Measurements from ENCODE around the gene NKAPL. TPM values are rescaled to one million over a fixed set of nuclear protein-coding genes. Genes with fewer than 3 reads are reported as not detected.

NKAPL gene
- total RNA-seq (2014; rRNA removed) = not detected in 2 replicates
- percentile 18 among the genes with signal in this experiment for Bru-seq, nascent RNA
- percentile 52 among the genes with signal in this experiment for BruChase-seq, experiment 1, labeled RNA remaining after a 6-hour chase
- BruChase-seq, experiment 2, labeled RNA remaining after a 2-hour chase = percentile 49 among the genes with signal in this experiment
- long read RNA-seq = 0 reads

GRCh38 chr6:28258877-28259777, at the start of gene NKAPL:
Gene NKAPL (plus strand): TSS chr6:28259297. CDS start chr6:28259372, 75 bp downstream.
- Histone ChIP-seq H3K4me1 (ENCODE audit: insufficient read depth, low read length) (no peaks in the 10 kb centered on the region), H3K27me3 (ENCODE audit: low read length) (no peaks in the 10 kb centered on the region), H3K79me2 (ENCODE audit: low read length) (no peaks in the 10 kb centered on the region), H3K27ac (ENCODE audit: low read length) (no peak within 1 kb of the TSS), H4K20me1 (ENCODE audit: low read length) (no peaks in the 10 kb centered on the region), H3K36me3 (ENCODE audit: low read depth, low read length) (no peaks in the 10 kb centered on the region), H3K4me3 (ENCODE audit: low read length) (no peak within 1 kb of the TSS), H3F3A (ENCODE audit: low read length, unreplicated experiment) (no peaks in the 10 kb centered on the region), H2AFZ (ENCODE audit: low read length) (no peak within 1 kb of the TSS), H3K9ac (ENCODE audit: low read length) (no peak within 1 kb of the TSS), H3K9me2 (replicated peaks; ENCODE audit: low read length) (no peaks in the 10 kb centered on the region), H3K9me3 (ENCODE audit: low read length) (no peaks in the 10 kb centered on the region), H3K4me2 (ENCODE audit: low read length) (no peak within 1 kb of the TSS)
- DNase-seq = no peak
- no peak for ATAC-seq
- intact Hi-C loops (cut with micrococcal nuclease) = no loop called here
- TF ChIP-seq, protein P1, sequence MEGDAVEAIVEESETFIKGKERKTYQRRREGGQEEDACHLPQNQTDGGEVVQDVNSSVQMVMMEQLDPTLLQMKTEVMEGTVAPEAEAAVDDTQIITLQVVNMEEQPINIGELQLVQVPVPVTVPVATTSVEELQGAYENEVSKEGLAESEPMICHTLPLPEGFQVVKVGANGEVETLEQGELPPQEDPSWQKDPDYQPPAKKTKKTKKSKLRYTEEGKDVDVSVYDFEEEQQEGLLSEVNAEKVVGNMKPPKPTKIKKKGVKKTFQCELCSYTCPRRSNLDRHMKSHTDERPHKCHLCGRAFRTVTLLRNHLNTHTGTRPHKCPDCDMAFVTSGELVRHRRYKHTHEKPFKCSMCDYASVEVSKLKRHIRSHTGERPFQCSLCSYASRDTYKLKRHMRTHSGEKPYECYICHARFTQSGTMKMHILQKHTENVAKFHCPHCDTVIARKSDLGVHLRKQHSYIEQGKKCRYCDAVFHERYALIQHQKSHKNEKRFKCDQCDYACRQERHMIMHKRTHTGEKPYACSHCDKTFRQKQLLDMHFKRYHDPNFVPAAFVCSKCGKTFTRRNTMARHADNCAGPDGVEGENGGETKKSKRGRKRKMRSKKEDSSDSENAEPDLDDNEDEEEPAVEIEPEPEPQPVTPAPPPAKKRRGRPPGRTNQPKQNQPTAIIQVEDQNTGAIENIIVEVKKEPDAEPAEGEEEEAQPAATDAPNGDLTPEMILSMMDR (conservative IDR thresholded peaks at IDR 0.05; ENCODE audit: low read depth, low read length) = no peak
- no peak for TF ChIP-seq EZH2phosphoT487 (IDR thresholded peaks at IDR 0.05; ENCODE audit: borderline replicate concordance, low read length)
- ChIA-PET CTCF (no interaction called here), POLR2A (ENCODE audit: unreplicated experiment) (no interaction called here)
- no TSS peak for BruUV-seq (replicated peaks)

- Histone ChIP-seq H3K9ac (ENCODE audit: low read length) (no peak overlapping the region), H3F3A (ENCODE audit: low read length, unreplicated experiment) (no peaks in the 10 kb centered on the region), H3K27ac (ENCODE audit: low read length) (no peak overlapping the region), H3K4me1 (ENCODE audit: insufficient read depth, low read length) (peaks cover 9% of the 10 kb centered on the region), H3K4me2 (ENCODE audit: low read length) (no peak overlapping the region), H3K9me2 (replicated peaks; ENCODE audit: low read length) (no peaks in the 10 kb centered on the region), H3K27me3 (ENCODE audit: low read length) (no peaks in the 10 kb centered on the region), H3K36me3 (ENCODE audit: low read depth, low read length) (no peaks in the 10 kb centered on the region), H4K20me1 (ENCODE audit: low read length) (no peaks in the 10 kb centered on the region), H3K9me3 (ENCODE audit: low read length) (no peaks in the 10 kb centered on the region), H2AFZ (ENCODE audit: low read length) (no peak overlapping the region), H3K79me2 (ENCODE audit: low read length) (no peaks in the 10 kb centered on the region), H3K4me3 (ENCODE audit: low read length) (no peak overlapping the region)
- intact Hi-C loops (cut with micrococcal nuclease) = no loop called here
- DNase-seq (no peak), ATAC-seq (no peak)
- TF ChIP-seq EZH2 (IDR thresholded peaks at IDR 0.05; ENCODE audit: low read length, unreplicated experiment) (no peak), EZH2phosphoT487 (IDR thresholded peaks at IDR 0.05; ENCODE audit: borderline replicate concordance, low read length) (no peak)
- TF ChIP-seq, protein P1 (conservative IDR thresholded peaks at IDR 0.05; ENCODE audit: low read depth, low read length) = no peak
- ChIA-PET POLR2A (ENCODE audit: unreplicated experiment) (interaction anchor here (0.7 kb wide), 1 partner anchor 72 kb away, joined by 13 read pairs; no protein-coding TSS in a partner anchor), CTCF (no interaction called here)
- BruUV-seq (replicated peaks) = no TSS peak
These were observed 49.2 kb upstream of the NKAPL start for GRCh38 chr6:28209753-28210535.

Data from PC-3 (cell line).